ENCODE measurements around the gene ZACN.

Gene ZACN

DNA sequence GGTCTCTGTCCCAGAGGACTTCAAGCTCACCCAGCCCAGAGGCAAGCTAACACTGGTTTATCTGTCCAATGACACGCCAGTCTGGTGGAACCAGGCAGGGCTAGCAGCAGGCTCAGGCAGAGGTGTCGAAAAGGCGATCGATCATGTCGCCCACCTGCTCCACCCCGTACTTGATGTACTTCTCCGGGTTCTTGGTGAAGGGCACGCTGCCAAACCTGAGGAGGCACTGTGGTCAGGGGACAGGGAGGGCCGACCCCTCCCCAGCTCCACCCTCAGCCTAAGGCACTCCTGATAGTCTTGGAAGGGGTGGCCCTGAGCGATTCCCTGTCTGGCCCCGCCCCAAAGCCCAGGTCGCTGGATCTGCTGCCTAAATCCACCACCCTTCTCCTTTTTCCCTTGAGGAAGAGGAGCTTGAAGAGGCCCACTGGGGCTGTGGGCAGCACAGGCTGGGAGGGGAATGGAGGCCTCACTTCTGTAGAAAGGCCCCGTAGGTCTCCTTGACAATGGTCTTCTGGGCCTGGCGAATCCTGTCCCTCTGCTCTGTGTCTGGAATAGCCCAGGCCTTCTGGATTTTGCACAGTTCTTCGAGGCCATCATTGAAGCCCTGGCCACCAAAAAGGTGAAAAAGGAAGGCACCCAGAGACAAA, 4.7 kb downstream of the ZACN start:
- no peak for DNase-seq

DNA sequence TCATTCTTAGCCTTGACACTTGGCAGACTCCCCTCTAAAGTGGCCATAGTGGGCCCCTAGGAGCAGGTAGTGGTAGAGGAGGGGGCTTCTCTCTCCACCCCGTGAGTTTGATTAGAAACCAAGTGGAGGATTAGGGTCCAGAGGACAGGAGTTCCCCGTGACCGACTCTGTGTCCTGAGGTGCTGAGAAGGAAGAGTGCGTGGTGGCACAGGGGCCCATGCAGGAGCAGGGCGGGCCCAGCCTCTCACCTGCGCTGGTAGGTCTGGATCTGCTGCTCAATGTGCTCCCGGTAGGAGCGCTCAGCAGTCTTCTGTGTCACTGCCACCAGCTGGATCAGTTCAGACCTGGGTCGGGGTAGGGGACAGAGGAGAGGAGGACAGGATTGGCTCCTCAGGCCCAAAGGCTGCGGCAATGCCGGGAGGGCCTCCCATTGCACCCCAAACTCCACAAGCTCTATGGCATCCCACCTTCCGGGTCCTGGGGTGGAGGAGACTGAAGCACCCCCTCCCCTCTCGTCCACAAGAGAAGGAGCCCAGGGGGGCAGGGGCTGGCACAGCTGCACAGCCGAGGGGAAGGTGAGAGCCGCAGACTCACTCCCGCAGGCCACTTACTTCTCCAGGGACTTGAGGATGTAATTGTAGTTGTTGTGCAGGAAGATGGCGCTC, 6.2 kb downstream of the ZACN start:
- no peak for DNase-seq

DNA sequence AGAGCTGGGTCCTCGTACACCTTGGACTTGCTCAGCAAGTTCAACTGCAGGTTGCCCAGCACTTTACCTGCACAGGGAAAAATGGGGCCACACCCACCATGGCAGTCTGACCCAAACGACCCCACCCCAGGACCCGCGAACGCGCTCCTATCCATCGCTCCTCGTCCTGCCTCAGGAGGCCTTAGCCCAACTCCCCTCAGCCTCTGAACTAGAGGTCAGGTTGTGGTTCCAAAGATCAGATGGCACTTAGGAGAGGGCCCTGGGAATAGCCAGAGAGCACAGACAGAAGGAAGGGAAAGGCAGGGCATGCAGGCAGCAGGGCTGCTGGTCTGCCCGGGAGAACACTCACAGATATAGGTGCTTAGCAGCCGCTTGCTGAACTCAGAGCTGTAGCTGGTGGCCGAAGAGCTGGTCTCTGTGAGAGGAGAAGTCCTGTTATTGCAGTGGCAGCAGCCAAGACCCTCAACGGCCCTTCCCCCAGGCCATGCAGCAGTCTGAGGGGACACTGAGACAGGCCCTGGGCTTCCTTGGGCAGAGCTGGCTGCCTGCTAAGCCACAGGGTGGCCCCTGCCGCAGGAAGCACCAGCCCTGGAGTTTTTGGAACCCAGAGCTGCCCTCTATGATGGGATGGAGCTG, 6.9 kb downstream of the ZACN start:
- DNase-seq, result no peak

DNA sequence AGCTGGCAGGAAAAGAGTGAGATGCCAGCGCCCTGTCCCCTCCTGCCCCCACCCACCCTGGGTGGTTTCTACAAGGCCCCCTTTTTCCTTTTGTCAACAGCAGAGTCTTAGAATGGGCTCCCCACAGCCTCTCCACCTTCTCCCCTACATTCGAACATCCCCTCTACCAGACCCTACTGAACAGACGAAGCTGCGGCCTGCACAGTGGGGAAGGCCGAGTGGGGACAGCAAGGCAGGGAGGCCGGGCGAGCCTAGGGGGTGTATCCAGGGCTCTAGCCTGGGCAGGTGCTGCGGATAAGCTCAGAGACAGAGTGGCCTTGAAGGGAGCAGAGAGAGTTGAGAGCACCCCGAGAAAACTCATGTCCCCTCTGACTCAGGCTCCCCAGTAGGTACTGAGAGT, 7.4 kb downstream of the ZACN start:
- no peak for DNase-seq

DNA sequence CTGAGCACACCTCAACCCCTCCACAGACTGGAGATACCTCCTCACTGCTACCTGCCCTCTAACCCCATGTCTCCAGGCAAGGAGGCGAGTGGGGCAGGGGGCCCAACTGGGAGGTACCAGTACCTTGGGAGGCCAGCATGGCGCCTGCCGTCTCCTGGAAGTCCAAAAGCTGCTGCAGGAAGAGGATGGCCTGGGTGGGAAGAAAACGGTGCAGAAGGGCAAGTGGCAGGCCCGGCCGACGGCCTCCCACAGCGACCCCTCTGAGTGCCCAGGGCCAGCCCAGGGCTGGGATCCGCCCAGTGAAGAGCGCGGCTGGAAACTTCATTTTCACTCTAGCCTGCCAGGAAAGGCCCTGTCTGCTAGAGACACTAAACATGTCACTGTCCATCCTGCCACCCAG, 8.5 kb downstream of the ZACN start:
- no peak for DNase-seq

DNA sequence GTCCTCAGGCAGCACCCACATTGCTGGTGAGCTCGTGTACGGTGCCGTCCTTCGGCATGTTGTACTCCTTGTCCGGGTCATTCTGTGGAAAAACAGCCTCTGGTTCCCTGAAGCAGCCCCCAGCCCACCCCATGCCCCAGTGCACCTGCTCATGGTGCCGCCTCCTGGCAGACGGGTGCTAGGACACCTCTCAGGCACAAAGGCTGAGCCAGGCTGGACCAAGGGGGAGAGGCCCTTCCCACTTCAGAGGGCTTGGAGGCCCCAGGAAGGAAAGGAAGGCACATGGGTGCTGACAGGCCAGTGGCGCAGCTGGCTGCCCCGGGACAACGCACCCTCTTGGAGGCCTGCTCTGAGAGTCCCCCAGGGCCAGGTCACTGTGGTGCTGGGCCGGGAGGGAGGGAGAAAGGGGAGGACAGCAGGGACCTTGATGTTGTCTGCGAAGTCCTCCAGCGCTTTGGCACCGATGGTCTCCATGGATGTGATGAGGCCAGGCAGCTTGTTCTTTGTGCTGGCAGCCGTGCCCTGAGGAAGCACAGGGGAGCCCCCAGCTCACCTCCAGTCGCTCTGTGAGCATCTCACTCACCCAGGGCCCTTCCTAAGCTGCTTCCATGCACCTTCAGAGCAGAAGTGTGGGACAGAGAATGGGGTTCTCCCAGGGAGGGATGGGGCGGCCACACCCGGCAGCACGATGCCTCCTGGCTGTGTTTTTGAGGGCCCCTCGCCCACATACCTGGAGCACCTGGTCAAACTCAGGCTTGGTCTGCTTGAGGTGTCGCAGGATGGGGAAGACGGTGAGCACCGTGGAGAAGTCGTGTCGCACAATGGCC, 9.3 kb downstream of the ZACN start:
- DNase-seq, result no peak

DNA sequence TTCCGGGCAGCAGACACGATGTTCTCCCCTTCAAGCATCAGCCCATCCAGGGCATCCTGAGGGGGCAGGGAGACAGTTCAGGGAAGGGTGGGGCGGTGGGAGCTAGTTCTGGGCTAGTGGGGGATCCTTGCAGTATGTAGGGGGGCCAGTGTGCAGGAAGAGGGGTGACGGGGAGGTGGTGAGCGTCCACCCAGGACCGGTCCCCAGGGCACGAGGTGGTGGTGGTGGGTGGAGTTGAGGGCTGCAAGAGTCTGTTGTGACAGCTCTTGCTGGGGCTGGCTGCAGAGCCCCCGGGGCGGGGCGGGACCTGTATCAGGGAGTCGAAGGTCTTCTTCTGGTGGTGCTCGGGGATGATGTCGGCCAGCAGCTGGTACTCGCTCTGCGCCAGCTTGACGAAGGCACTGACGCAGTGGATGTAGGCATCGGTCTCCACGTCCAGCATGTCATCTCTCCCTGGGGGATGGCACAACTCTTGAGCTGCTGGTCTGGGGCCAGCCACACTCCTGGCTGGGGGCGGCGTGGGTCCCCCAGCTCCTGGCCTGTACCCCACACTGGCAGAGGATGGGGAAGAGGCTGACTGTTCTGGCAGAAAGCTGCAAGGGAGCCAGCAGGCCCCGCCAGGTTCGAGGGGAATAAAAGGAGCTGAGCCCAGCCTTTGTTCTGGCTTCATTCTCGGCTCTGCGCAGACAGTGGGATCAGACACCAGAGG, 10.0 kb downstream of the ZACN start:
- no peak for DNase-seq

DNA sequence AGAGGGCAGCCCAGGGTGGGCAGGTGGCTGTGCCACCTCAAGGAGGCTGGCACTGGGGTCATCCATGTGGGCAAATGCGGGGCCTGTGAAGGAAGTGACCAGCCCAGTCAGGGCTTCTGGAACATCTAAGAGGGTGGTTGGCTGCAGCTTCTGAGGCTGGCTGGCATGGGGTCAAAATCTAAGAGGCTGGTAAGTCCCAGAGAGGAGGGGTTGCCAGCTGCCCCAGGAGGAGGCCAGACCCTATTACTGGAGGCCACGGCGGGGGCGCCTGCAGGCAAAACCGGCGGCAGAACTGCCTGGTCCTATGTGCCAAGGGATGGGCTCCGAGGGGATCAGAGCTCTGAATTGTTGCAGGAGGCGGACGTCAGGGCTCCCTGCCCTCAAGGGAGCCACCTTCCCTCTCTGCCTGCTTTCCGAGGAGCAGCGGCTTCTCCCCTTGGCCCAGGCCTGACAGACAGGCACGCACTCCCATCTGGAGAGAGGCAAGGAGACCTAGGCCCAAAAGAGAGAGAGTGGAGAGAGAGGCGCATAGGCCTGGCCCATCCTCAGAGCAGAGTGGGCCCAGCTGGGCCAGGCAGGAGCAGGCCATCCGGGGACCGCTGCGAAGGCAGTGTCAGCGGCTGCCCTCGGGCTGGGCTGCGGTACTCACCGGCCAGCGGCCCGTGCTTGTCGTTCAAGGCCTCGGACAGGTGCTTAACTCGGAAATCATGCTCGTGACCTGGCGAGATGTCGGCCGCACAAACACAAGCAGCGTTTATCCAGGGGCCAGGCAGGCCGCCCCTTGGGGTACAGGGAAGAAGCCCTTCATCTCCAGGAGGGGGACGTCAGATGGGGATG, 10.9 kb downstream of the ZACN start:
- DNase-seq, result no peak

DNA sequence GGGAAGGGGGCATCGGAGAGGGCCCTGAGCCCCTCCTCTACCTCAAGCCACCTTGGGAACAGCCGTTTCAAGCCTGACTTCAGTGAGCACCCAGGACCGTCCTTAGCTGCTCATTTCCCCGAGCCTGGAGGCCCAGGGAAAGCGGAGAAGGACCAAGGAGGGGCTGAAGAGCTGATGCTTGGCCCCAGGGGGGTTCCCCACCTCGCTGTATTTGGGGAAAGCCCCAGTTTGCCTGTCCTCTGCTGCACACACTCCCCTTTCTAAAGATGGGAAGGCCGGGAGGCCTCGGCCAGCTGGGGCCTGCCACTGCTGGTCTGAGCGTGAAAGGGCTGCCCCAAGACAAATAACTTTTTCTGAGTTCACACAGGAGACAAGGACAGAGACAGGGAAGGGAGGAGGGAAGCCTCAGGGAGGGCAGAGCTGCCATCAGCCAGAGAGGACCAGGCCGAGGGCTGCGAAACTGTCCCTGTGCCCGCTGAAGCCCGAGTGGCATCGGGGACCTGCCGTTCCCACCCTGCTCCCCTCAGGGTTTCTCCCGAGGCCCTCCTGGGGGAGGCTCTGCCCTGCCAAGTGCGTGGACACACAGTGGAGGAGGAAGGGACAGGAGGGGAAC, 11.6 kb downstream of the ZACN start:
- no peak for DNase-seq

DNA sequence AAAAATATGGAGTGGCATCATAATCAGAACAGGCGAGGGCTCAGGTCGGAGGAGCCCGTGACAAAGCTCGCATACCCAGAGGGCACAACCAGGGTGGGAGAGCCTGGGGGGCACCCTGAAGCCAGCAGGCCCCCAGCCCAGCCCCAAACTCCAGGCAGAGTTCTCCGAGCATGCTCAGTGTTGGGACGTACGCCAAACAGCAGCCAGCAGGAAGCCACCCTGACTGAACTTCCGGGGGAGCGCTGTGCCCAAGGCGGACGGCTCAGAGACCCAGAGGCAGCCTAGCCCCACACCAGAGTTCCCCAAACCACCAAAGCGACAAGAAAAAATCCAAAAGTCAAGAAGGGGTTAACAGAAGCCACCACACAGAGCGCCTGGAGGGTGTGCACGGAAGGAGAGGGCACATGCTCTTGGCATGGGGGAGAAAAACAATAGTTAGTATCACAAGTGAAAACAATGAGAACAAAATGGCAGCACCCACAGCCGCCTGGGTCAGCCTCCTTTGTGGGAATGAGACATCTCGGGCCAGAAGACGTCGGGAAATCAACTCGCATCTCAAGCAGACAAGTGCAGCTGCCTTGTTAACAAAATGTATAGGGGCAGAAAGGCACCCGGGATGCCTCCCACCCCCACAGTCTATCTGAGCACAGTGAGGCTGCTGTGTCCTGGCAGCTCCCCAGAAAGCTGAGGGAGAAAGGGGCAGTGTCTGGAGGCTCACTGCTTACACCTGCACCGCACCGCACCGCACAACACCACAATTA, 12.7 kb downstream of the ZACN start:
- no peak for DNase-seq

DNA sequence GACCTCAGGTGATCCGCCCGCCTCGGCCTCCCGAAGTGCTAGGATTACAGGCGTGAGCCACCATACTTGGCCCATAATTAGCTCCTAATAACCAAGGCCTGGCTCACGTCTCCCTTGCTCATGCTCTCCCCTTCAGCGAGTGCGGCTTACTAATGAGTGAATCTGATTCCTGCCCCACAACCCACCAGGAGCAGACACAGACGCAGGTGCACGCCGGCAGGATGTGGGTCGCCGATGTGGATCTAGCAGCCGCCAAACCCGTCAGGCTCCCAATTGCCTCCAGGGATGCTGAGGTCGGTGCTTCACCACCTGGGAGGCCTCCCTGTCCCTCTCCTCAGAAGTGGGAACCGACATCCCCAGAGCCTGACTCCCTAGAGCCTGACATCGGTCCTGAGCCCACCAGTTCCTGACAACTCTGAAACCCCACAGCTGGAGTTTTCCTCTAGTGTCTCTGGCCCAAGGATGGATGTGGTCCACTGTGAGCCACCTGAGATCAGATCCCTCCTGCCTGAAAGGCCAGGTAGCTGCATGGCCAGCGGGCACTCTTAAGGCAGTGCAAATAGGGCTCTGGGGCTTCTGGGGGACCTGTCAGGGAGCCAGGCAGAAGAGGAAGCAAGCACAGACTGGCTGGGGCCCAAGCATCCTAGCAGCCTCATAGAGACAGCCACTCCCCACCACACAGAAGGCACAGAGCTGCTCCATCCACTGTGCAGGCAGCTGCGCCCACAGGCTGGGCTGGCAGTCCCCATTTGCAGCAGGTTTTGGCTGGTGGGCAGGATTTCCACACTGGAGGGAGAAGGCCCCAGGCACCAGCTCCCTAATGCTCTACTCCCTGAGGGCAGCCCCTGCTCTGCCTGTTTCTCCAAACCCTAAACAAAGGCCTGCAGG, 13.8 kb downstream of the ZACN start:
- no peak for DNase-seq

DNA sequence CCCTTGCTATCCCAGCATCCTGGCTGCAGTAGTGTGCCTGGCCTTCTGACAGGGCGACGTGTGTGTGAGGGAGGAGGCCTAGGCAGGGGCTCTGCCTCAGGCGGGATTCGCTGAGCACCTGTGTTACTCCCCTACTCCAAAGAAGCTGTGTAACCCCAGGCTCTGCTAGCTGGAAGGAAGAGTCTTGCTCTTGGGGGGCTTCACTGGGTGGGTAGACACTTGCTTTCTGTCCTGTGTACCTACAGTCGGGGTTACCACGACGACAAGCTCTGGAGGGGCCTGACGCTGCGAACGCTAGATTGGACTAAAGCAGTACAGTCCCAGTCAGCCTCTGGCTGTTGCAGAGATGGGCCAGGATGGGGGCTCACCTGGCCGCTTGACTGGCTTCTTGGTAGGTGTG, 15.1 kb downstream of the ZACN start:
- no peak for DNase-seq

DNA sequence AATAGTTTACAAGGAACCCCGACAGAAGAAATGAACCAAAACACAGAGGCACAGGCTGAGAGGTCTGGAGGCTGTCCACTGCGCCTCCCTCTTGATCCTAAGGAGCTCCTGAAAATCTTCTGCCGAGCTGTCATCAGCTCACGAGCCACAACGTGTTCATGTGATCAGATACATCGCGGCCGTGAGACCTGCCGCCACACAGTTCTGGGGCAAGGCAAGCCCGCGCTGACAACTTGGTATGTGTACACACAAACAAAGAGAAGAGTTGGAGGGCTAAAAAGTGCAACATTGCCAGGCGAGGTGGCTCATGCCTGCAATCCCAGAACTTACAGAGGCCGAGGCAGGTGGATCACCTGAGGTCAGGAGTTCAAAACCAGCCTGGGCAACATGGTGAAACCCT, 17.0 kb downstream of the ZACN start:
- DNase-seq, result no peak

DNA sequence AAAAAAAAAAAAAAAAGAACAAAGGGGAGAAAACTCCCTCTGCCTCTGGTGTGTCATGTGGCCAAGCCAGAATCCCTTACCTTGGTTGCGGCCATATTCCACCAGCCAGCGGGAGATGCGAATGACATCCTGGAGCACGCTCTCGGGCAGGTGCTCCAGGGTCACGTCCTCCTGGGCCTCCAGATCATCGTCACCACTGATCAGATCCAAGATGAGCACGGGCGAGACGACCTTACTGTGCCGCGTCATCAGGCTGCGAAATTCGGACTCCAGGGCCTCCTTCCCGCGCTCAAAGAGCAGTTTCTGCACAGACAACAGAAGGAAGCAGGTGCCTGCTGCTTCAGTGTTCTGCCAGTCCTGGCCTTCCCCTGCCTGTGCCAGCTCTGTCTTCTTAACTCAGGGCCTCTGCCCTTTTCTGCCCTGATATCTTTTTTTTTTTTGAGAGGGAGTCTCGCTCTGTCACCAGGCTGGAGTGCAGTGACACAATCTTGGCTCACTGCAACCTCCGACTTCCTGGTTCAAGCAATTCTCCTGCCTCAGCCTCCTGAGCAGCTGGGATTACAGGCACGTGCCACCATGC, 18.8 kb downstream of the ZACN start:
- no peak for DNase-seq

DNA sequence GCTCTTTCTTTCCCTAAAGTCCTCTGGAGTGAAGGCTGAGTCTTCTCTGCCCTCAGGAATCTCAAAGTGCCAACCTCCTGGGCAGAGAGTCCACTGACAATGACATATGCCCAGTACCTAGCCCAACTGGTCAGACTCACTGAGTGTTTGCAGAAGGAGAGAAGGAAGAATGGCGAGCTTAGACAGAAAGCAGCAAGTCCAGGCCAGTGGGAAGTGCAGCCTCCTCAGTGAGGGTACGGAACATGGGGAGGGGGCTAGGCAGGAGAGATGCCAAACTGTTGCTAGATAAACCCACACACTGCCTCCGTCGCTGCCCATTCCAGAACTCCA, 23.9 kb downstream of the ZACN start:
- no peak for DNase-seq

DNA sequence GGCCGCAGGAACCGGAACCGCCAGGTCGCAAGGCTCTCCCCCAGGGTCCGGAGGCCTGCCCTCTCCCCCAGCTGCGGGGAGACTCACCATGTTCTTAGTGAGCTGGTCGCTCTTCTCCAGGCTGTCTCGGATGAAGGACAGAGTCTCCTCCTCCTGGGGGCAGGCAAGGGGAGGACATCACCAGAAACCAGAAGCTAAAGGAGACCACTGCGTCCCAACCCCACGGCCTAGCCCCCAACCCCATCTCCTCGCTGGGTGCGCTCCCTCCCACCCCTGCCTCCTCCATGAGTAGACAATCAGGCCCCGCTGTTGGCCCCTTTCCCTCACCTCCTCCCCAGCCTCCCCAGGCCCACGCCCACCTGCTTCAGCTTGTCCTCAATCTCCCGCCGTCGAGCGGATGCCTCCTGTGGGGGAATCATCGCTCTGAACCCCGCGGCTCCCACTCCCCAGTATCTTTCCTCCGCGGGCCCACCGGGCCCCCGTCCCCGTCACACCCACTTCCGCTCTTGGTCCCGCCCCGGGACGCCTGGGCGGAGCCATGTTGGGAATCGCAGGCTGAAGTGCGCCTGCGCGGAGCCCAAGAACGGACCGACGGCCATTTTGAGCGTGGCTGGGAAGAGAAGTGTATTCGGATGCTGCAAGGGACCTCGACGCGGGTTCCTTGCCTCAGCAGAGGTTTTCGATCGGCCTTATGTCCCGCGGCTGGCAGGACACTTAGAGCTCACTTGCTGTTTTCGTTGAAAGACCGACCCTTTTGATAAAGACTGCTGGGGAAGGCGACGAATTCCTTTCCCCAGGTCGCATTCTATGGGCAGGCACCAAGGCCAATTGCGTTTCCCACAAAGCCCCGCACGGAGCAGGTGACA, 24.5 kb downstream of the ZACN start, which contains the start of gene EXOC7:
Gene EXOC7 (minus strand): TSS at position 514 of the 866 bp plus-strand sequence. CDS start 95 bp downstream, at position 419.
- DNase-seq, result peak; percentile 98

DNA sequence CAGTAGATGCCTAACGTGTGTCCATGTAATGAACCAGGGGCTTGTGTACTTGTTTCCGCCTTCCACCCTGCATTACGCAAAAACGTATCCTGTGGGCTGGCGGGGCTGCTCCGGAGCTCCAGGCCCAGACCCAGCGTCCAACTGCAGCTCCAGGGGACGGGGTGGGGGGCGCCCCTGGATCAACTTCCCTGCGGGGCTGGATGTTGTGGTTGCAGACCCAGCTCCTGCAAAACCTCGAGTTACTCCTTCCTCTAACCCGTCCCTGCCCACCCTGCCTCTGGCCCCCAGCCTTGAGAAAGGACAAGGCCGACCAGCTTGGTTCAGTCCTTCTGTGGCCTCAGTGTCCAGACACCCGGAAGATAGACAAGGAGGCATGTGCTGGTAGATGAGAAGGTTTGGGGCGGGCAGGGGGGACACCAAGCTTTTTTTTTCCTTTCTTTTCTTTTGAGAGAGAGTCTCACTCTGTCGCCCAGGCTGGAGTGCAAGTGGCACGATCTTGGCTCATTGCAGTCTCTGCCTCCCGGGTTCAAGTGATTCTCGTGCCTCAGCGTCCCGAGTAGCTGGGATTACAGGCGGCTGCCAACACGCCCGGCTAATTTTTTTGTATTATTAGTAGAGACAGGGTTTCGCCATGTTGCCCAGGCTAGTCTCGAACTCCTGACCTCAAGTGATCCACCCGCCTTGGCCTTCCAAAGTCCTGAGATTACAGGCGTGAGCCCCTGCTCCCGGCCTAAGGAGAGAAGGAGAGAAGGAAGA, 25.3 kb downstream of the ZACN start:
- DNase-seq, result no peak

DNA sequence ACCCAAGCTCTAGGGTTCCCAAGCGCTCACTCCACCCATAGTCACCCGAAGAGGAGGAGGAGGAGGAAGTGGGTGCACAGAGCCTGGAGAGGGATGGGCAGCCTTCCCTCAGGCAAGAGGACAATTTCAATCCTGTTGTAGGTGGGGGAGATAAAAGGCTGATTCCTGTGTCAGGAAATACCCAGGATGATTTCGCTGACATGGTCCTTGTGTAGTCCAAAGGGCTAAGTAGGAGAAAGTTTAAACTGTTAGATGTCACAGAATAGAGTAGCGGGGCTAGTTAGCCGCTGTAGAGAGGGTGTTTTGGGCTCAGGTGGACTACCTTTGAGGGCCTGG, 25.9 kb downstream of the ZACN start:
- DNase-seq, result no peak
